ENCODE measurements around the gene HBZ. TPM values are rescaled to one million over a fixed set of nuclear protein-coding genes. Genes with fewer than 3 reads are reported as not detected.
"Not testable (repeated sequence)": the region's sequence is repeated elsewhere in the genome, so short reads cannot be mapped to it uniquely, and the experiment has no call there.

Gene HBZ
- polyA plus RNA-seq, 5 donors = 0.69 to 6.9 (median 4.8) TPM

GRCh38 chr16:163696-164095 lies 11.3 kb downstream of the HBZ start:
- not testable (repeated sequence) for DNase-seq

DNA sequence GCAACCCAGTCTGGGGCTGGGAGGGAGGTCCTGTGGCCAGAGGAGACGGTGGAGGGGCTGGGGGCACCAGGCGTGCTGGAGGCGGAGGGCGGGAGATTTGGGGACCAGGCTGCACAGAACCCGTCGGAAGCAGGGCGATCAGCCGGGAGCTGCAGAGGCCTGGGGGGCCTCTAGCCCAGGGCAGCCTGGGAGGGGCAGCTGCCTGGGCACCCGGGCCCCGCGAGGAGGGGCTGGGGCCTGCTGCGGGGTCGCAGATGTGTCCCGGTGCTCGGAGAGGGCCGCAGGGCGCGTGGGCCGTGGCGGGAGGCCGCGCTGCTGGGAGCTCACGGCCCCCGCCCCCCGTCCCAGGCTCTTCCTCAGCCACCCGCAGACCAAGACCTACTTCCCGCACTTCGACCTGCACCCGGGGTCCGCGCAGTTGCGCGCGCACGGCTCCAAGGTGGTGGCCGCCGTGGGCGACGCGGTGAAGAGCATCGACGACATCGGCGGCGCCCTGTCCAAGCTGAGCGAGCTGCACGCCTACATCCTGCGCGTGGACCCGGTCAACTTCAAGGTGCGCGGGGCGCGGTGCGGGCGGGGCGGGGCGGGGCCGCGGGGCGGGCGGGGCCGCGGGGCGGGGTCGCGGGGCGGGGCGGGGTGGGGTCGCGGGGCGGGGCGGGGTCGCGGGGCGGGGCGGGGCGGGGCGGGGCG lies 11.8 kb downstream of the HBZ start:
- not testable (repeated sequence) for DNase-seq

- no peak for DNase-seq
Observed at GRCh38 chr16:164827-165538, 12.5 kb downstream of the HBZ start.

DNA sequence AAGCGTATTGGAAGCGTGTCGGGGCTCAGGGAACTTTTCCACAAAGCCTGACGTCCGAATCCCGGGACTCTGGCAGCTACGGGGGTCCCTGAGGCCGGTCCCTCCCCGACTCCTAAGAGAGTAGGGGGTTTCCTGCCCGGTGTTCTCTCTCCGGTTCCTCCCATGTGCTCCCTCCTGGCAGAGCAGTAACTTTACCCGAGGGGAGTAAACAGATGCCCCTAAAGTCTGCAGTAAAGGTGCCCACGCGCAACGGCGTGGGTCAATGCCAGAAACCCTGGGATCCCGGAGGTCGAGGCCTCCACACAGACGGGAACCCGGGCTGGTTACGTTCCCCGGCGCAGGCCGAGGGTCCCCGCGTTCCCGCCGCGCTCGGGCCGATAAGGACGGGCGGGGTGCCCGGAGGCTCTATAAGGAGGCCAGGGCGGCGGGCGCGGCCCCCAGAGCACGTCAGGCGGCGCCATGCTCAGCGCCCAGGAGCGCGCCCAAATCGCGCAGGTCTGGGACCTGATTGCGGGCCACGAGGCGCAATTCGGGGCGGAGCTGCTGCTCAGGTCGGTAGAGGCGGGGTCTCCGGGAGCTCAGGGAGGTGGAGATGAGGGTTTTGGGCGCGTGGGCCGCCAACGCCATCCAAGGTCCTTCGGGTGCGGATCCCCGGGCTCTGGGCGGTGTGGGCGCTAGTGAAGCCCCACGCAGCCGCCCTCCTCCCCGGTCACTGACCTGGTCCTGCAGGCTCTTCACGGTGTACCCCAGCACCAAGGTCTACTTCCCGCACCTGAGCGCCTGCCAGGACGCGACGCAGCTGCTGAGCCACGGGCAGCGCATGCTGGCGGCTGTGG lies 13.3 kb downstream of the HBZ start, which contains the start of gene HBM:
Gene HBM, plus strand, starts transcription at position 440 of the 836 bp plus-strand sequence. Its CDS starts 20 bp downstream, at position 460.
- no peak for DNase-seq

GRCh38 chr16:166375-167121 lies 14.1 kb downstream of the HBZ start:
- DNase-seq = no peak

DNA sequence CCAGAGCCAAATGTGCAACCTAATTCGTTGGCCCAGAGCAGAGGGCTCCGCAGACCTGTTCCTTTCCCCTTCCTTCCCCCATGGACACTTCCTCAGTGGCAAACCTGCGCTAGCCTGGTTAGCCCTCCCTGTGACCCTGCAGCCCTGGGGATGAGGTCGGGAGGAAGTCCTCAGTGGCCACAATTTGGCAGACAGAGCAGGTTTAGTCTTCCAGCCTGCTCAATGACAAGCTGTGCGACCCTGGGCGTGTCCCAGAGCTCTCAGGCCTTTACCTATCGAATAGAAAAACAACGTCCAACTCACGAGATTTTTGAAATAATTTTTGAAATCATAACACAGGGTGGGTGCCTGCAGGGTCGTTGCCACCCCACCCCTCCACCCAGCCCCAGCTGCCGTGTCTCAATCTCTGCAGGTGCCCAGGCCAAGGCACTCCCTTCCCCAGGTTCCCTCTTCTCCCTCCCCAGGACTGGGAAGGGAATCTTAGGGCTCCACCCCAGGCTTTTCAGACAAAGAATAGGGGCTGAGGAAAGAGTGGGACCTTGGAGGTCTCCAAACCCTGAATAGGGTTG lies 14.8 kb downstream of the HBZ start:
- no peak for DNase-seq

DNA sequence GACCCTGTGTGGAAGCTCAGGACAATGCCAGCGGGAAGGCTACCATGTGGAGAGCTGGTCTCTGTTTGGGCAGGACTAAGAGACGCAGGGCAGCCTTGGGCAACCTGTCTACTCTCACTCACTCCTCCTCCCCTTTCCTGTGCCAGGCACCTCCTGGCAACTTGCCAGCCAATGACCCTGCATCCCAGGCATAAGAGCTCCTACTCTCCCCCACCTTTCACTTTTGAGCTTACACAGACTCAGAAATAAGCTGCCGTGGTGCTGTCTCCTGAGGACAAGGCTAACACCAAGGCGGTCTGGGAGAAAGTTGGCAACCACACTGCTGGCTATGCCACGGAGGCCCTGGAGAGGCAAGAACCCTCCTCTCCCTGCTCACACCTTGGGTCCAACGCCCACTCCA lies 16.0 kb downstream of the HBZ start:
- no peak for DNase-seq

DNA sequence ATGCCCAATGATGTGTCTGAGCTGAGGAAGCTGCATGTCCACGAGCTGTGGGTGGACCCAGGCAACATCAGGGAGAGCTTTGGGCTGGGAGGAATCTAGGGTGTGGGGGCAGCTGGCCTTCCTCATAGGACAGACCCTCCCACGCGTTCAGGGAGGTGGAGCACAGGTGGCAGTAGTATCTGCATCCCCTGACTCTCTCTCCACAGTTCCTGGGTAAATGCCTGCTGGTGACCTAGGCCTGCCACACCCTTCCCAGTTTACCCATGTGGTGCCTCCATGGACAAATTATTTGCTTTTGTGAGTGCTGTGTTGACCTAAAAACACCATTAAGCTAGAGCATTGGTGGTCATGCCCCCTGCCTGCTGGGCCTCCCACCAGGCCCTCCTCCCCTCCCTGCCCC lies 16.6 kb downstream of the HBZ start:
- no peak for DNase-seq

DNA sequence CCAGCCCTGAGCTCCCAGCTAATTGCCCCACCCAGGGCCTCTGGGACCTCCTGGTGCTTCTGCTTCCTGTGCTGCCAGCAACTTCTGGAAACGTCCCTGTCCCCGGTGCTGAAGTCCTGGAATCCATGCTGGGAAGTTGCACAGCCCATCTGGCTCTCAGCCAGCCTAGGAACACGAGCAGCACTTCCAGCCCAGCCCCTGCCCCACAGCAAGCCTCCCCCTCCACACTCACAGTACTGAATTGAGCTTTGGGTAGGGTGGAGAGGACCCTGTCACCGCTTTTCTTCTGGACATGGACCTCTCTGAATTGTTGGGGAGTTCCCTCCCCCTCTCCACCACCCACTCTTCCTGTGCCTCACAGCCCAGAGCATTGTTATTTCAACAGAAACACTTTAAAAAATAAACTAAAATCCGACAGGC lies 17.7 kb downstream of the HBZ start:
- DNase-seq = peak in 1 of 2 donors; percentile 33

- no peak for DNase-seq
Observed at GRCh38 chr16:170788-171187, 18.3 kb downstream of the HBZ start.

DNA sequence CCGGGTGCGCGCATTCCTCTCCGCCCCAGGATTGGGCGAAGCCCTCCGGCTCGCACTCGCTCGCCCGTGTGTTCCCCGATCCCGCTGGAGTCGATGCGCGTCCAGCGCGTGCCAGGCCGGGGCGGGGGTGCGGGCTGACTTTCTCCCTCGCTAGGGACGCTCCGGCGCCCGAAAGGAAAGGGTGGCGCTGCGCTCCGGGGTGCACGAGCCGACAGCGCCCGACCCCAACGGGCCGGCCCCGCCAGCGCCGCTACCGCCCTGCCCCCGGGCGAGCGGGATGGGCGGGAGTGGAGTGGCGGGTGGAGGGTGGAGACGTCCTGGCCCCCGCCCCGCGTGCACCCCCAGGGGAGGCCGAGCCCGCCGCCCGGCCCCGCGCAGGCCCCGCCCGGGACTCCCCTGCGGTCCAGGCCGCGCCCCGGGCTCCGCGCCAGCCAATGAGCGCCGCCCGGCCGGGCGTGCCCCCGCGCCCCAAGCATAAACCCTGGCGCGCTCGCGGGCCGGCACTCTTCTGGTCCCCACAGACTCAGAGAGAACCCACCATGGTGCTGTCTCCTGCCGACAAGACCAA lies 20.0 kb downstream of the HBZ start, which contains the start of gene HBA2:
Gene HBA2, plus strand, starts transcription at position 503 of the 568 bp plus-strand sequence. Its CDS starts 37 bp downstream, at position 540.
- not testable (repeated sequence) for DNase-seq

DNA sequence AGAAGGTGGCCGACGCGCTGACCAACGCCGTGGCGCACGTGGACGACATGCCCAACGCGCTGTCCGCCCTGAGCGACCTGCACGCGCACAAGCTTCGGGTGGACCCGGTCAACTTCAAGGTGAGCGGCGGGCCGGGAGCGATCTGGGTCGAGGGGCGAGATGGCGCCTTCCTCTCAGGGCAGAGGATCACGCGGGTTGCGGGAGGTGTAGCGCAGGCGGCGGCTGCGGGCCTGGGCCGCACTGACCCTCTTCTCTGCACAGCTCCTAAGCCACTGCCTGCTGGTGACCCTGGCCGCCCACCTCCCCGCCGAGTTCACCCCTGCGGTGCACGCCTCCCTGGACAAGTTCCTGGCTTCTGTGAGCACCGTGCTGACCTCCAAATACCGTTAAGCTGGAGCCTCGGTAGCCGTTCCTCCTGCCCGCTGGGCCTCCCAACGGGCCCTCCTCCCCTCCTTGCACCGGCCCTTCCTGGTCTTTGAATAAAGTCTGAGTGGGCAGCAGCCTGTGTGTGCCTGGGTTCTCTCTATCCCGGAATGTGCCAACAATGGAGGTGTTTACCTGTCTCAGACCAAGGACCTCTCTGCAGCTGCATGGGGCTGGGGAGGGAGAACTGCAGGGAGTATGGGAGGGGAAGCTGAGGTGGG lies 20.9 kb downstream of the HBZ start:
- DNase-seq = not testable (repeated sequence)

- DNase-seq = peak in 1 of 2 donors; percentile 34
Observed at GRCh38 chr16:173928-174769, 21.7 kb downstream of the HBZ start.

DNA sequence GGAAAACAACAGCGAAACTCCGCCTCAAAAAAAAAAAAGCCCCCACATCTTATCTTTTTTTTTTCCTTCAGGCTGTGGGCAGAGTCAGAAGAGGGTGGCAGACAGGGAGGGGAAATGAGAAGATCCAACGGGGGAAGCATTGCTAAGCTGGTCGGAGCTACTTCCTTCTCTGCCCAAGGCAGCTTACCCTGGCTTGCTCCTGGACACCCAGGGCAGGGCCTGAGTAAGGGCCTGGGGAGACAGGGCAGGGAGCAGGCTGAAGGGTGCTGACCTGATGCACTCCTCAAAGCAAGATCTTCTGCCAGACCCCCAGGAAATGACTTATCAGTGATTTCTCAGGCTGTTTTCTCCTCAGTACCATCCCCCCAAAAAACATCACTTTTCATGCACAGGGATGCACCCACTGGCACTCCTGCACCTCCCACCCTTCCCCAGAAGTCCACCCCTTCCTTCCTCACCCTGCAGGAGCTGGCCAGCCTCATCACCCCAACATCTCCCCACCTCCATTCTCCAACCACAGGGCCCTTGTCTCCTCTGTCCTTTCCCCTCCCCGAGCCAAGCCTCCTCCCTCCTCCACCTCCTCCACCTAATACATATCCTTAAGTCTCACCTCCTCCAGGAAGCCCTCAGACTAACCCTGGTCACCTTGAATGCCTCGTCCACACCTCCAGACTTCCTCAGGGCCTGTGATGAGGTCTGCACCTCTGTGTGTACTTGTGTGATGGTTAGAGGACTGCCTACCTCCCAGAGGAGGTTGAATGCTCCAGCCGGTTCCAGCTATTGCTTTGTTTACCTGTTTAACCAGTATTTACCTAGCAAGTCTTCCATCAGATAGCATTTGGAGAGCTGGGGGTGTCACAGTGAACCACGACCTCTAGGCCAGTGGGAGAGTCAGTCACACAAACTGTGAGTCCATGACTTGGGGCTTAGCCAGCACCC lies 22.8 kb downstream of the HBZ start:
- DNase-seq = no peak

GRCh38 chr16:176006-176405 lies 23.6 kb downstream of the HBZ start:
- not testable (repeated sequence) for DNase-seq

DNA sequence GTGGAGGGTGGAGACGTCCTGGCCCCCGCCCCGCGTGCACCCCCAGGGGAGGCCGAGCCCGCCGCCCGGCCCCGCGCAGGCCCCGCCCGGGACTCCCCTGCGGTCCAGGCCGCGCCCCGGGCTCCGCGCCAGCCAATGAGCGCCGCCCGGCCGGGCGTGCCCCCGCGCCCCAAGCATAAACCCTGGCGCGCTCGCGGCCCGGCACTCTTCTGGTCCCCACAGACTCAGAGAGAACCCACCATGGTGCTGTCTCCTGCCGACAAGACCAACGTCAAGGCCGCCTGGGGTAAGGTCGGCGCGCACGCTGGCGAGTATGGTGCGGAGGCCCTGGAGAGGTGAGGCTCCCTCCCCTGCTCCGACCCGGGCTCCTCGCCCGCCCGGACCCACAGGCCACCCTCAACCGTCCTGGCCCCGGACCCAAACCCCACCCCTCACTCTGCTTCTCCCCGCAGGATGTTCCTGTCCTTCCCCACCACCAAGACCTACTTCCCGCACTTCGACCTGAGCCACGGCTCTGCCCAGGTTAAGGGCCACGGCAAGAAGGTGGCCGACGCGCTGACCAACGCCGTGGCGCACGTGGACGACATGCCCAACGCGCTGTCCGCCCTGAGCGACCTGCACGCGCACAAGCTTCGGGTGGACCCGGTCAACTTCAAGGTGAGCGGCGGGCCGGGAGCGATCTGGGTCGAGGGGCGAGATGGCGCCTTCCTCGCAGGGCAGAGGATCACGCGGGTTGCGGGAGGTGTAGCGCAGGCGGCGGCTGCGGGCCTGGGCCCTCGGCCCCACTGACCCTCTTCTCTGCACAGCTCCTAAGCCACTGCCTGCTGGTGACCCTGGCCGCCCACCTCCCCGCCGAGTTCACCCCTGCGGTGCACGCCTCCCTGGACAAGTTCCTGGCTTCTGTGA lies 24.3 kb downstream of the HBZ start, which contains the start of gene HBA1:
Gene HBA1, plus strand, starts transcription at position 204 of the 906 bp plus-strand sequence. Its CDS starts 37 bp downstream, at position 241.
- not testable (repeated sequence) for DNase-seq

GRCh38 chr16:177394-177822 lies 25.0 kb downstream of the HBZ start:
- DNase-seq = no peak
